Activated T-cell treated with anti-CD3 and anti-CD28 coated beads for 48 hours (primary cell): ENCODE measurements around the gene CASKIN1.
"Not testable (repeated sequence)": the region's sequence is repeated elsewhere in the genome, so short reads cannot be mapped to it uniquely, and the experiment has no call there.

Experiments
- DNase-seq: peaks from one replicate; pipeline ENCODE4 v3.0.0-alpha.2; 2020; ENCODE audit warnings: low read depth

CASKIN1 gene

GRCh38 chr16:2210386-2211365, 14.3 kb upstream of the CASKIN1 start, which contains the start of gene BRICD5:
Gene BRICD5, minus strand, starts transcription at chr16:2210863. Its CDS starts 30 bp downstream, at chr16:2210833.
- DNase-seq = no peak

- no peak for DNase-seq
Measured at GRCh38 chr16:2210009-2210332, 13.6 kb upstream of the CASKIN1 start.

GRCh38 chr16:2209258-2210008, 13.0 kb upstream of the CASKIN1 start:
- no peak for DNase-seq

GRCh38 chr16:2208772-2209171, 12.4 kb upstream of the CASKIN1 start:
- DNase-seq = no peak

- no peak for DNase-seq
Measured at GRCh38 chr16:2208308-2208707, 11.9 kb upstream of the CASKIN1 start.

- DNase-seq = no peak
Measured at GRCh38 chr16:2207872-2208271, 11.5 kb upstream of the CASKIN1 start.

GRCh38 chr16:2206780-2207433, 10.5 kb upstream of the CASKIN1 start:
- no peak for DNase-seq

- no peak for DNase-seq
Measured at GRCh38 chr16:2206420-2206779, 10.0 kb upstream of the CASKIN1 start.

GRCh38 chr16:2205967-2206313, 9.5 kb upstream of the CASKIN1 start:
- no peak for DNase-seq

GRCh38 chr16:2205104-2205966, 8.9 kb upstream of the CASKIN1 start, which contains the start of gene MLST8:
Gene MLST8, plus strand, starts transcription at chr16:2205454. Its CDS starts 632 bp downstream, at chr16:2206086.
- peak; percentile 89 for DNase-seq

- no peak for DNase-seq
Measured at GRCh38 chr16:2204416-2205103, 8.2 kb upstream of the CASKIN1 start.

GRCh38 chr16:2203119-2203688, 6.8 kb upstream of the CASKIN1 start:
- not testable (repeated sequence) for DNase-seq

- DNase-seq = no peak
Measured at GRCh38 chr16:2200313-2200712, 3.9 kb upstream of the CASKIN1 start.

- no peak for DNase-seq
Measured at GRCh38 chr16:2199621-2200139, 3.3 kb upstream of the CASKIN1 start.

- DNase-seq = no peak
Measured at GRCh38 chr16:2199095-2199494, 2.7 kb upstream of the CASKIN1 start.

GRCh38 chr16:2198283-2198682, 1.9 kb upstream of the CASKIN1 start:
- no peak for DNase-seq

GRCh38 chr16:2197765-2198164, 1.4 kb upstream of the CASKIN1 start:
- no peak for DNase-seq

- DNase-seq = no peak
Measured at GRCh38 chr16:2196981-2197511, 641 bp upstream of the CASKIN1 start.

GRCh38 chr16:2195322-2196161, 863 bp downstream of the CASKIN1 start:
- DNase-seq = no peak
